ENCODE measurements around the gene MEGF11.

Gene MEGF11

GRCh38 chr15:66145726-66146182 is 107.8 kb downstream of the MEGF11 start (continued):
- no peak for TF ChIP-seq ZNF146 (tag by site-specific recombination; IDR thresholded peaks at IDR 0.05)

- Histone ChIP-seq H3K27ac (ENCODE audit: extremely low read depth, low read depth, low read length) (no peak overlapping the region), H3K4me1 (ENCODE audit: control insufficient read depth, insufficient read depth, low read length) (peaks cover 7% of the 10 kb centered on the region), H3K4me3 (ENCODE audit: low read depth, low read length) (no peak overlapping the region), H3K36me3 (ENCODE audit: control insufficient read depth in 2 of 2, insufficient read depth in 1 of 2, low read length in 2 of 2) (no peaks in the 10 kb centered on the region), H3K9me3 (ENCODE audit: control insufficient read depth, insufficient read depth, low read depth, low read length) (no peaks in the 10 kb centered on the region)
- ChIA-PET POLR2A (interaction anchor here (0.5 kb wide), 1 partner anchor 195 kb away, joined by 6 read pairs; no protein-coding TSS in a partner anchor), CTCF (interaction anchor here (0.8 to 1.7 kb wide), 3 partner anchors 46 to 282 kb away, joined by 3 to 5 read pairs (median 4); no protein-coding TSS in a partner anchor)
- TF ChIP-seq ZEB2 (tag by site-specific recombination; IDR thresholded peaks at IDR 0.05) = 0 out of 2 replicates have a peak, but pooled peaks have one; percentile 11
- peak; percentile 28; the same call in 1 of the 2 replicates for TF ChIP-seq ZNF366 (tag by site-specific recombination; conservative IDR thresholded peaks at IDR 0.05)
- no peak for TF ChIP-seq ZNF174 (tag by site-specific recombination; IDR thresholded peaks at IDR 0.05)
- TF ChIP-seq ZNF146 (tag by site-specific recombination; IDR thresholded peaks at IDR 0.05) = no peak
- TF ChIP-seq ZNF155 (tag by site-specific recombination; IDR thresholded peaks at IDR 0.05) = no peak
- TF ChIP-seq ZBTB8A (tag by site-specific recombination; IDR thresholded peaks at IDR 0.05) = 0 out of 2 replicates have a peak, but pooled peaks have one; percentile 4
- TF ChIP-seq ZNF202 (tag by site-specific recombination; IDR thresholded peaks at IDR 0.05; ENCODE audit: borderline replicate concordance) = no peak
- 0 out of 2 replicates have a peak, but pooled peaks have one; percentile 92 for TF ChIP-seq ZNF600 (tag by site-specific recombination; IDR thresholded peaks at IDR 0.05)
- peak; percentile 90; the same call in 1 of the 2 replicates for TF ChIP-seq ZBTB6 (tag by site-specific recombination; IDR thresholded peaks at IDR 0.05)
- TF ChIP-seq ZNF747 (tag by site-specific recombination; IDR thresholded peaks at IDR 0.05) = no peak
- no peak; the same call in 1 of the 2 replicates for TF ChIP-seq WT1 (tag by site-specific recombination; IDR thresholded peaks at IDR 0.05)
- 0 out of 2 replicates have a peak, but pooled peaks have one; percentile 6 for TF ChIP-seq PATZ1 (tag by site-specific recombination; IDR thresholded peaks at IDR 0.05)
These were observed 108.4 kb downstream of the MEGF11 start for GRCh38 chr15:66144978-66145725.

GRCh38 chr15:66142285-66142684 is 111.3 kb downstream of the MEGF11 start:
- ChIA-PET POLR2A (no interaction called here), CTCF (interaction anchor here (0.5 to 0.7 kb wide), 2 partner anchors 29 to 30 kb away, joined by 3 read pairs; no protein-coding TSS in a partner anchor)
- Histone ChIP-seq H3K4me1 (ENCODE audit: control insufficient read depth, insufficient read depth, low read length) (peaks cover 7% of the 10 kb centered on the region), H3K27ac (ENCODE audit: extremely low read depth, low read depth, low read length) (no peak overlapping the region), H3K9me3 (ENCODE audit: control insufficient read depth, insufficient read depth, low read depth, low read length) (no peaks in the 10 kb centered on the region), H3K36me3 (ENCODE audit: control insufficient read depth in 2 of 2, insufficient read depth in 1 of 2, low read length in 2 of 2) (no peaks in the 10 kb centered on the region), H3K4me3 (ENCODE audit: low read depth, low read length) (no peak overlapping the region)
- TF ChIP-seq IKZF3 (tag by site-specific recombination; IDR thresholded peaks at IDR 0.05) (no peak), GLIS2 (tag by site-specific recombination; IDR thresholded peaks at IDR 0.05) (no peak), MYNN (tag by site-specific recombination; IDR thresholded peaks at IDR 0.05; ENCODE audit: borderline replicate concordance) (no peak), ZNF26 (tag by site-specific recombination; IDR thresholded peaks at IDR 0.05) (no peak), AEBP2 (tag by site-specific recombination; IDR thresholded peaks at IDR 0.05; ENCODE audit: borderline replicate concordance) (no peak), ZBTB17 (tag by site-specific recombination; IDR thresholded peaks at IDR 0.05) (no peak), ZNF112 (tag by site-specific recombination; IDR thresholded peaks at IDR 0.05) (no peak), SP2 (tag by site-specific recombination; IDR thresholded peaks at IDR 0.05) (no peak), ZNF580 (tag by site-specific recombination; IDR thresholded peaks at IDR 0.05) (no peak), ZNF146 (tag by site-specific recombination; IDR thresholded peaks at IDR 0.05) (no peak), ZNF114 (tag by site-specific recombination; IDR thresholded peaks at IDR 0.05) (no peak), PRDM1 (tag by site-specific recombination; IDR thresholded peaks at IDR 0.05) (no peak)
